GM12878 (cell line): ENCODE data around the gene RBMS3.

Source experiments
- BHLHE40 ChIP-seq, 2 experiments: fragments of 450-650 bp in 1 of 2; IDR thresholded peaks; 2 replicates each; pipeline ENCODE4 v1.6.1; 2011 to 2017; ENCODE audit warnings: low read depth in 2 of 2, borderline replicate concordance in 1 of 2, improper control_type of control experiment in 1 of 2, low read length in 1 of 2, mild to moderate bottlenecking in 1 of 2
- NFXL1 ChIP-seq: fragments of 450-650 bp; IDR thresholded peaks from 2 replicates; pipeline ENCODE4 v1.6.1; 2017; ENCODE audit warnings: antibody characterized with exemption, mild to moderate bottlenecking, borderline replicate concordance

GRCh38 chr3:29382845-29383244 is 102.0 kb downstream of the RBMS3 start:
- TF ChIP-seq BHLHE40 (IDR thresholded peaks at IDR 0.05; ENCODE audit: borderline replicate concordance in 1 of 2, low read depth in 2 of 2, low read length in 1 of 2) (no peak), NFXL1 (no peak)
